ENCODE measurements around the gene SRSF8.

GRCh38 chr11:95085117-95085816 is 18.5 kb downstream of the SRSF8 start:
- TF ChIP-seq, protein P1, sequence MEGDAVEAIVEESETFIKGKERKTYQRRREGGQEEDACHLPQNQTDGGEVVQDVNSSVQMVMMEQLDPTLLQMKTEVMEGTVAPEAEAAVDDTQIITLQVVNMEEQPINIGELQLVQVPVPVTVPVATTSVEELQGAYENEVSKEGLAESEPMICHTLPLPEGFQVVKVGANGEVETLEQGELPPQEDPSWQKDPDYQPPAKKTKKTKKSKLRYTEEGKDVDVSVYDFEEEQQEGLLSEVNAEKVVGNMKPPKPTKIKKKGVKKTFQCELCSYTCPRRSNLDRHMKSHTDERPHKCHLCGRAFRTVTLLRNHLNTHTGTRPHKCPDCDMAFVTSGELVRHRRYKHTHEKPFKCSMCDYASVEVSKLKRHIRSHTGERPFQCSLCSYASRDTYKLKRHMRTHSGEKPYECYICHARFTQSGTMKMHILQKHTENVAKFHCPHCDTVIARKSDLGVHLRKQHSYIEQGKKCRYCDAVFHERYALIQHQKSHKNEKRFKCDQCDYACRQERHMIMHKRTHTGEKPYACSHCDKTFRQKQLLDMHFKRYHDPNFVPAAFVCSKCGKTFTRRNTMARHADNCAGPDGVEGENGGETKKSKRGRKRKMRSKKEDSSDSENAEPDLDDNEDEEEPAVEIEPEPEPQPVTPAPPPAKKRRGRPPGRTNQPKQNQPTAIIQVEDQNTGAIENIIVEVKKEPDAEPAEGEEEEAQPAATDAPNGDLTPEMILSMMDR (IDR thresholded peaks at IDR 0.05; ENCODE audit: low read depth, low read length, poor library complexity, severe bottlenecking), result no peak
- no peak for TF ChIP-seq EZH2phosphoT487 (IDR thresholded peaks at IDR 0.05; ENCODE audit: borderline replicate concordance, low read length)

All from DOHH2 (cell line).